COLO829 (cell line): ENCODE measurements around the gene DUSP15.
"Not testable (repeated sequence)": the region's sequence is repeated elsewhere in the genome, so short reads cannot be mapped to it uniquely, and the experiment has no call there.

Experiments used
- DNase-seq: peaks from one replicate; pipeline ENCODE4 v3.0.0; 2012; ENCODE audit warnings: low spot score

The DUSP15 gene

GRCh38 chr20:31822421-31823330 lies 47.7 kb downstream of the DUSP15 start:
- DNase-seq: peak; percentile 86

- DNase-seq: no peak
Observed at GRCh38 chr20:31821427-31821826, 48.9 kb downstream of the DUSP15 start.

DNA sequence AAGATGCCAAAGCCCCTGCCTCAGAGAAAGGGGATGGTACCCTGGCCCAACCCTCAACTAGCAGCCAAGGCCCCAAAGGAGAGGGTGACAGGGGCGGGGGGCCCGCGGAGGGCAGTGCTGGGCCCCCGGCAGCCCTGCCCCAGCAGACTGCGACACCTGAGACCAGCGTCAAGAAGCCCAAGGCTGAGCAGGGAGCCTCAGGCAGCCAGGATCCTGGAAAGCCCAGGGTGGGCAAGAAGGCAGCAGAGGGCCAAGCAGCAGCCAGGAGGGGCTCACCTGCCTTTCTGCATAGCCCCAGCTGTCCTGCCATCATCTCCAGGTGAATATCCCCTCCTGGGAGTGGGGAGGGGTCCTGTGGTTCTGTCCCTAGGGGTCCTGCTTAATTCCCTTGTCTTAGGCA lies 50.1 kb downstream of the DUSP15 start:
- no peak for DNase-seq

DNA sequence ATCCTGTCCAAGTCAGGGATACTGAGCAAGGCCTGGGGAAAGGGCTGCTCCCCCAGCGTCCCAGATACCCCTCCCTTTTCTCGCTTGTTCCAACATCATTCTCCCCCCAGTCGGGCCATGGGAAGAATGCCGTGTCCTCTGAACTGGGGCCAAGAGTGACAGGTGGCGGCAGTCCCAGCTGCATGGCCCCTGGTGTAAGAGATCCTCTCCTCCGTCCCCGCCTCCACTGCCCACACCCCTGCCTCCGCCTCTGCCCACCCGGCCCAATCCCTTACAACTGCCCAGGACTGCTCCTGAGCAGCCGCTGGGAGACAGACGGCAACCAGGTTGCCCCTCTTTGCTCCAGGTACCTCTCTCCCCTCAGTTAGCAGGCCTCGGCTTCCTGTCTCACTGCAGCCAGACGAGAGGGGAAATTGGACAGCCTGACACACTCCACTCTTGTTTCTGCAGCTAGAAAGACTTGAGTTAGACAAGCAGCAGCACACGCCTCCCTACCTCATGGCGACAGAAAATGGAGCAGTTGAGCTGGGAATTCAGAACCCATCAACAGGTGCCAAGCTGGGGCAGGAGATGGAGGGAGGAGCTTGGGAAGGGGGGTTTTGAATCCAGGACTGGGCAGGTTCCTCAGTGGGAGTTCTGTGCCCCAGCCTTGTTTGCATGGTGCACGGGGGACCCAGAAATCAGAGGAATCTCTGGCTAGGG lies 51.1 kb downstream of the DUSP15 start, which contains the start of gene MYLK2:
Gene MYLK2 (plus strand): TSS at position 274 of the 702 bp plus-strand sequence. CDS start 225 bp downstream, at position 499.
- DNase-seq: no peak

- DNase-seq: no peak
Observed at GRCh38 chr20:31818376-31818908, 51.9 kb downstream of the DUSP15 start.

DNA sequence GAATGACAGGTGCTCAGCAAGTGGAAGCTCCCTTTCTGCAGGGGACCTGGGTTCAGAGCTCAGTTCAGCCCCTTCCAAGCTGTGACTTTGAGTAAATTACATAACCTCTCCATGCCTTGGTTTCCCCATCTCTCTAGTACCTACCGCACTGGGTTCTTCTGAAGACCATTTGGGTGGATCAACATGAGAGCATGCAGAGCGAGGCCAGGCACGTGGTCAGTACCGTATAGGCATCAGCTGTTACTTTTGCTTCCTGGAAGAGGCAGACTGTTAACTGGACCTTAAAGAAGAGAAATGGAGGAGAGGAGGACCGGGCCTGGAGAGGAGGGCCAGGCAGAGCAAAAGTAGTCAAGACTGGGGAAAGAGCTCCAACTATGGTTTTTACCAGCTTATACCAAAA lies 52.9 kb downstream of the DUSP15 start:
- no peak for DNase-seq

GRCh38 chr20:31816221-31816620 lies 54.1 kb downstream of the DUSP15 start:
- DNase-seq: no peak

DNA sequence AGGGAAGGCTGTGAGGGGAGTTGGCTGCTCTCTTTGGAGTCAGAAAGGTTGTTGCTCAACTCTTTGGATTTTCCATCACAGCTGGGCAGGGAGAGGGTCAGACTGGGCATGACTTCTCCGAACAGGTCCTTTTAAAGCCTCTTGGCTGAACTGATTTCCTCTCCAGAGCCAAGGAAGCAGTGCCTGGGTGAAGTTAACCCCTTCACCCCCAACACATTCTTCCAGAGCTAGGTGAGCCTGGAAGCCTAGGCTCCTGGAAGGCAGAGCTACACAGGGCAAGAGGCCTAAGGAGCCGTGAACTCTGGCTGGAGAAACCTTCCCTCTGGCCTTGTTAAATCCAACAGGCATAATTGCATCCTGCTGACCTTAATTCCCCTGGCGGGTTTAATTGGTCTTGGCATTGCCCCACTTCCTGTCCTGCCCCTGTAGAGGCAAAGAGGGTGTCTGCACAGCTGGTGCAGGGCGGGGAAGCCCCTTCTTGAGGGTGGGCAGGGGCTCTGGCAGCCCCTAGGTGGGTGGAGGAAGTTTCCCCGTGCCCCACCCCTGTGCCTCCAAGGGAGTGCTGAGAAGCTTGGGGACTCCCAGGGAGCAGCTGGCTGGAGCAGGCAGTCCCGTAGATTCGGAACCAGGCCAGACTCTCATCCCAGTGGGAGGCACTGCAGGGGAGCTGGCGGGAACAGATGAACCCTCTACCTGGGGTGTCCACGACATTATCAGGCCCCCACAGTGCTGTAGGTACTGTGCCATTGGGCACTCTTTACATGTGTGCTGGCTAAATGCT lies 54.7 kb downstream of the DUSP15 start:
- peak; percentile 54 for DNase-seq

DNA sequence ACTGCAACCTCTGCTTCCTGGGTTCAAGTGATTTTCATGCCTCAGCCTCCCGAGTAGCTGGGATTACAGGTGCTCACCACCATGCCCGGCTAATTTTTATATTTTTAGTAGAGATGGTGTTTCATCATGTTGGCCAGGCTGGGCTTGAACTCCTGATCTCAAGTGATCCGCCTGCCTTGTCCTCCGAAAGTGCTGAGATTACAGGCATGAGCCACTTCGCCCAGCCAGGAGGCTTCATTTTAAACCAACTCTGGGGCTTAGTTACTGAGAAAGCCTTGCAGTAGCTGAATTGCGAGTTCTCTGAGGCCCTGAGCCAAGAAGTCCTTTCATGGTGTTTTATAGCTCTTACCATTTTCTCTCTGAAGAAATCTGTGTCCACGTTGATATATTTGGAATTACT lies 56.2 kb downstream of the DUSP15 start:
- not testable (repeated sequence) for DNase-seq

- no peak for DNase-seq
Observed at GRCh38 chr20:31813611-31814010, 56.7 kb downstream of the DUSP15 start.

- DNase-seq: no peak
Observed at GRCh38 chr20:31811796-31812728, 58.3 kb downstream of the DUSP15 start.

DNA sequence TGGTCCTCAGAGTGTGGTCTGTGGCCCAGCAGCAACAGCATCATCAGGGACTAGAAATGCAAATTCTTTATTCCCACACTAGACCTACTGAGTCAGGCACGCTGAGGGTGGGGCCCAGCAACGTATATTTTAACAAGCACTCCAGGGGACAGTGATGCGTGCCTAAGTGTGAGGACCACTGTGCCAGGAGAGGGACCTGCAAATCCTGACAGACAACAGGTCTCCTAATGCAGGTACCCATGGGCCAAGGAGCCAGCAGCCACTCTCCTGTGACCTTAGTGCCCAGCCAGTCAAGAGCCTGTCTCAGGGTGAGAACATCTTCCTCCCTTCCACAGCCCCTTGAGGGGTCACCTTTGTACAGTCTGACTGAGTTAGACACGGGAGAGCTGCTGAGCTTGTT lies 59.1 kb downstream of the DUSP15 start:
- no peak for DNase-seq
